Activated naive CD4-positive, alpha-beta T cell treated with anti-CD3 and anti-CD28 coated beads, Interleukin-2, amount 50 U/mL, for 24 hours (primary cell): ENCODE results near the gene RASA3.
"Not testable (repeated sequence)": the region's sequence is repeated elsewhere in the genome, so short reads cannot be mapped to it uniquely, and the experiment has no call there.

Experiments
- H3K27ac Mint-ChIP-seq: one replicate; pipeline ENCODE4 v1.8.0; 2021; ENCODE audit warnings: mild to moderate bottlenecking, mixed read lengths
- H3K27me3 Mint-ChIP-seq: one replicate; pipeline ENCODE4 v1.8.0; 2021; ENCODE audit warnings: mixed read lengths
- H3K36me3 Mint-ChIP-seq: one replicate; pipeline ENCODE4 v1.8.0; 2021; ENCODE audit warnings: mixed read lengths
- H3K4me1 Mint-ChIP-seq: one replicate; pipeline ENCODE4 v1.8.0; 2021; ENCODE audit warnings: mixed read lengths
- H3K4me3 Mint-ChIP-seq: one replicate; pipeline ENCODE4 v1.8.0; 2021; ENCODE audit warnings: mild to moderate bottlenecking, mixed read lengths
- H3K9me3 Mint-ChIP-seq: one replicate; pipeline ENCODE4 v1.8.0; 2021; ENCODE audit warnings: mixed read lengths

Gene RASA3

DNA sequence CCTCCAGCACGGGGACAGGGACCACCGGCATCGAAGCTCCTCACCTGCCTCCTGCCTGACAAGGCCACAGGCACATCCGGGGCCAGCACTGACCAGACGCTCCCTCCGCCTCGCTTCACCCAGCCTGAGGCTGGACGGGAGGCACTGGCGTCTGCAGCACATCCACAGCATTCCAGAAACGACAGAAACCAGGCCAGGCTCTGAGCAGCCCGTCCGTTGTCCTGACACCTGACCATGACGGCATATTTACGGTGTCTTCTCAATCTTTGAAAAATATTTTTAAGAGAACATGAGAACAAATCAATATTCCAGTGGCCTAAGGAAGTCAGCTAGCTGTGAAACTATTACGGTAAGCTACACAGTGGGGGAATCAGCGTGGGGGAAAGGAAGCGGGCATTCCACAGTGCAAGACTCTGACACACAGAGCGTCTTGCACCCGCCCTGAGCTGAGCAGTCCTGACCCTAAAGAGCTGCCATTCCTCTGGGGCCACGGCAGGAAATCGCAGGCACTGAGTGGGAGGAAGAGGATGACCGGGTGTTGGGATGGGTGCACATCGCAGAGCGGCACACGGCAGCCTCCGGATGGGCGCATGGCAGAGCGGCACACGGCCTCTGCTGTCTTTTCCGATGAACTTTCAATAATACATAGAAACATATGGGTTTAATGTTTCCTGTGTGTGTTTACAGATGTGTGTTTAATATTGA, 26.8 kb downstream of the RASA3 start:
- H3K27ac Mint-ChIP-seq = peak overlapping the region; percentile 88
- peaks cover 5% of the 10 kb centered on the region for H3K36me3 Mint-ChIP-seq
- no peaks in the 10 kb centered on the region for H3K9me3 Mint-ChIP-seq
- H3K4me1 Mint-ChIP-seq = peaks cover 80% of the 10 kb centered on the region
- H3K4me3 Mint-ChIP-seq = peak overlapping the region; percentile 33
- H3K27me3 Mint-ChIP-seq = no peaks in the 10 kb centered on the region

DNA sequence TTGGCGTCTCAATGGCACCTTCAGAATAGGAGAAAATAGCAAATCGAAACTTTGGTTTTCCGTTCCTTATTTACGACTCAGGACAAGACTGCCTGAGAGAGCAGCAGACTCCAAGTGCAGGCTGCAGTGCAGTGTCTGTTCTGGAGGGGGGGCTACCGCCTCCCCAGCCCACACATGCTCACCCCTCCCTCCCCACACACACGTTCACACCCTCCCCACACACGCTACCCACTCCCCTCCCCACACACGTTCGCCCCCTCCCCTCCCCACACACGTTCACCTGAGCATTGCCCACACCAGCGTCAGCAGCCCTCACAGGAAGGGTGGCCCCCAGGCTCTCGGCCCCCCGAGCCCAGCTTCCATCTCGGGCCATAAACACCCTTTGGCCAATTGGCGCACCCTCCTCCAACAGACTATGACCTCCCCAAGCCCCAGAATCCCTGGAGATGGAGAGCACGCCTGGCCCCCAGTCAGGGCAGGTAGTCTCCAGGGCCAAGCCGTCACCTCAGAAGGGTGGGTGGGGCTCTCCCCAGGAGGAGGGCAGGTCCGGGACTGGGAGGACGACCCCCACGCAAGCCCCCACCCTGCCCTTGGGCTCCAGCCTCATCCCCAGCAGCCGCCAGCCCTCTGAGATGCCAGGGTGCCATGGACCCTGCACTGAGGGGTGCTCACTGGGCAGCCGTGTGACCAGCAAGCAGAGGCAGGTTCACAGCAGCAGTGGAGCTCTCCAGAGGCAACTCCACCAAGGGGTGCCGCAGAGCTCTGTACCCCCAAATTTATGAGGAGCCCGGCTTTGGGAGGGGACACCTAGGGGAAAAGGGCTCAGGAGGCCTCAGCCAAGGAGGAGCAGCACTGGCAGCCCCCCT, 27.5 kb downstream of the RASA3 start:
- H3K27me3 Mint-ChIP-seq = no peaks in the 10 kb centered on the region
- H3K4me3 Mint-ChIP-seq = peak overlapping the region; percentile 33
- peak overlapping the region; percentile 87 for H3K27ac Mint-ChIP-seq
- H3K4me1 Mint-ChIP-seq = peaks cover 75% of the 10 kb centered on the region
- H3K9me3 Mint-ChIP-seq = no peaks in the 10 kb centered on the region
- peaks cover 6% of the 10 kb centered on the region for H3K36me3 Mint-ChIP-seq

DNA sequence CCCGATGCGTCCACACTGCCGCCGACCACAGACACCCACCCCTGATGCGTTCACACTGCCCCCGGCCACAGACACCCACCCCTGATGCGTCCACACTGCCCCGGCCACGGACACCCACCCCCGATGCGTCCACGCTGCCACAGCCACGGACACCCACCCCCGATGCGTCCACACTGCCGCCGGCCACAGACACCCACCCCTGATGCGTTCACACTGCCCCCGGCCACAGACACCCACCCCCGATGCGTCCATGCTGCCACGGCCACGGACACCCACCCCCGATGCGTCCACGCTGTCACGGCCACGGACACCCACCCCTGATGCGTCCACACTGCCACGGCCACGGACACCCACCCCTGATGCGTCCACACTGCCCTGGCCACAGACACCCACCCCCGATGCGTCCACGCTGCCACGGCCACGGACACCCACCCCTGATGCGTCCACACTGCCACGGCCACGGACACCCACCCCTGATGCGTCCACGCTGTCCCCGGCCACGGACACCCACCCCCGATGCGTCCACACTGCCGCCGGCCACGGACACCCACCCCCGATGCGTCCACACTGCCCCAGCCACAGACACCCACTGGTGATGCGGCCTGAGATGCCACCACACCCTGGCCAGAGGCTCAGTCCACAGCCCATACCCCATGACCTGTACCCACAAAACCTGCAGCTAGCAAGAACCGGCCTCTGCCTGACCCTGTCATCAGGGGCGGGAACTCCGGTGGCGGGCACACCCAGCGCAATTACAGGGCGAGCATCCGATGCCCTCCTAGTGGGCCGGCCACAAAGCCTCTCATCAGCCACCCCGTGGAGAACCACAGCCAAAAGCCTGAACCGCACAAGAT, 28.4 kb downstream of the RASA3 start:
- Mint-ChIP-seq H3K36me3 (peaks cover 7% of the 10 kb centered on the region), H3K9me3 (no peaks in the 10 kb centered on the region), H3K27me3 (no peaks in the 10 kb centered on the region), H3K4me3 (no peak overlapping the region), H3K27ac (peak overlapping the region; percentile 87), H3K4me1 (peaks cover 69% of the 10 kb centered on the region)

DNA sequence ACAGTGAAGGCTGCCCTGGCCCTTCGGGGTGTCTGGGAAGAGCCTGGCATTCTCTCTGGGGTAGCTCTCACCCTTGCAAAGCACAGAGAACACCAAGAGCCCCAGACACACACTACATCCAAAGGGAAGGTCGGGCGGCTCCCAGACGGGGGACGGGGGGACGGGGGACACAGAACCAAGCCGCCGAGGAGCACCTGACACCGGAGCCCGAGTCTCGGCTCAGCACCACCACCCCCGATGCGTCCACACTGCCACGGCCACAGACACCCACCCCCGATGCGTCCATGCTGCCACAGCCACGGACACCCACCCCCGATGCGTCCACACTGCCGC, 29.2 kb downstream of the RASA3 start:
- not testable (repeated sequence) for H3K27me3 Mint-ChIP-seq, H3K9me3 Mint-ChIP-seq
- peak overlapping the region; percentile 51 for H3K27ac Mint-ChIP-seq

DNA sequence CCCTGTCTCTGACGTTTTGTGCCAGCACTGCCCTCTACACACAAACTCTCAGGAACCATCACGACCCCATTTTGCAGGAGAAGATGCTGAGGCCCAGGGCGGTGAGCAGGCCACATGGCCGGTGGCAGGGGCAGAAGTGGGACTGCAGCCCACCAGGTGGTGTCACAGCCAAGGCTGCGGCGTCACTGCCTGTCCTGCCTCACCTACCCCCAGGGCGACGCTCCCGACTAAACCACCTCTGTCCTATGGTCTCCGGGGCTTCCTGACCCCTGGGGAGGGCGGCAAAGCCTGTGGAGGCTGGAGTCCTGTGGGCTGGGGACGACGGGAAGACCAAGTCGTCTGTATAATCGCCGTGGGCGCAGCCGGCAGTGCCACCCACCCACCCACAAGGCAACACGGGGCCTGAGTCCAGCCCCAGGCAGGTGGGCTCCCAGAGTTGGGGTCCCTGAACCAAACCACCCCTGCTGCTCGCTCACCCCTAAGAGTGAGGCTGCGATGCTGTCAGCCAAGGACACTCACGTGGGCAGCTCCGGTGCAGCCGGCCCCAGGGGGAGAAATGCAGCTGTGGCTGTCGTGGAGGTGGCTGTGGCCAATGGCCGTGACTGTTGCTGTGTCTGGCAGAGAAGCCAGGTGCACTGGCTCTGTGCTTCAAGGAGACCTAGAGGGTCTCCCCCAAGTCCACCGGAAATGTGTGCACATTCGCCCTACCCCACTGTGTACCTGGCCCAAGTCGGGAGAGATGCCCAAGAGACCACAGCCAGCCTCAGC, 29.7 kb downstream of the RASA3 start:
- Mint-ChIP-seq H3K4me3 (peak overlapping the region; percentile 11), H3K27me3 (no peaks in the 10 kb centered on the region), H3K9me3 (no peaks in the 10 kb centered on the region), H3K36me3 (peaks cover 5% of the 10 kb centered on the region), H3K4me1 (peaks cover 65% of the 10 kb centered on the region), H3K27ac (peak overlapping the region; percentile 51)

More for the DNA sequence above, 29.2 kb downstream of the RASA3 start:
- H3K4me3 Mint-ChIP-seq = peak overlapping the region; percentile 11
- H3K4me1 Mint-ChIP-seq = peaks cover 65% of the 10 kb centered on the region
- H3K36me3 Mint-ChIP-seq = not testable (repeated sequence)

DNA sequence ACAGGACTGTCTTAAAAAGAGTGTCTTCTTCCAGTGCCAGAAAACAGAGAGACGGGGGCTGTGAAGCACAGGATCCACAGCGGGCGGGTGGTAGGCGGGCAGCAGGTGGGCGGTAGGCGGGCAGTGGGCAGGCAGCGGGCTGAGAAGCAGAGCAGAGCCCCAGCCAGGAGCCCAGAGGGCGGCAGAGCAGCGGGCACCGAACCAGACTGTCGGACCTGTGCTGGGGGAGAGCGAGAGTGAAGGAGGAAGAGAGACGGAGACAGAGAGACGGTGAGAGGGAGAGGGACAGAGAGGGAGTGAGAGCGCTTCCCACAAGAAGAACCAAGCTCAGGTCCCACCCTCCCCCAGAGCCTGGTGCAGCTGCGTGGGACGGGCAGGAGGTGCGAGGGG, 30.3 kb downstream of the RASA3 start:
- no peaks in the 10 kb centered on the region for H3K27me3 Mint-ChIP-seq
- H3K27ac Mint-ChIP-seq = peak overlapping the region; percentile 74
- no peaks in the 10 kb centered on the region for H3K9me3 Mint-ChIP-seq
- peaks cover 5% of the 10 kb centered on the region for H3K36me3 Mint-ChIP-seq
- no peak overlapping the region for H3K4me3 Mint-ChIP-seq
- peaks cover 68% of the 10 kb centered on the region for H3K4me1 Mint-ChIP-seq

DNA sequence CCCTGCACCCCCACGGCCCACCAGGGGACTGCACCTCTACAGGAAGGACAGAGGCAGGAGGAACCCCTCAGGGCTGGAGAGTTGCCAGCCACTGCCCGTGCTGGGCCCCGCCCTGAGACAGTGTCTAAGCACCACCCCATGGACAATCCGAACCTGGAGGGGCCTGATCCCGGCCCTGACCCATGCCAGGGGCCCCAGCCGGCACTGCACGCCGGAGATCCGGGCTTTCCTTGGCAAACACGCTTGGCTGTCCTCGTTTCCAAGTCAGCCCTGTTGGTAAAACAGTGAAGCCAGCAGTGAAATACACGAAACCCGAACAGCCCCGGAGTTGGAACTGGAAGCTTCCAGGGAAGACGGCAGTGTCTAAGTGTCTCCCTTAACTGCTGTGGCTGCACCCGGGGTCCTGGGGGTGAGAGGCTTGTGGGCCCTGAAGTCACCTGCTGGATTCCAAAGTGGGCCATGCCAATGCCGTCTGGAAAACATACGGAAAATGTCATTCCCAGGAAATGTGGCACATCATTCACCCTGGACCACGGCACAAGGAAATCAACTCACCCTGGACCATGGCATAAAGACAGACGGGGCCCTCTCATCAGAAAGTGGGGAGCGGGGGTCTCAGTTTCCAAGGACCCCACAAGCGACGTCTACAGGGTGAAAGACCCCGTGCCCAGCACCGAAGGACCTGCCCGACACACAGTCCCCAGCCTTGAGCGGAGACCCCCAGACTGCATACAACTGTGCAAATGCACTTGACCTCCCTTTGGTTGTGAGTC, 30.9 kb downstream of the RASA3 start:
- no peak overlapping the region for H3K4me3 Mint-ChIP-seq
- H3K36me3 Mint-ChIP-seq = peaks cover 5% of the 10 kb centered on the region
- H3K9me3 Mint-ChIP-seq = no peaks in the 10 kb centered on the region
- peak overlapping the region; percentile 74 for H3K27ac Mint-ChIP-seq
- H3K27me3 Mint-ChIP-seq = no peaks in the 10 kb centered on the region
- peaks cover 68% of the 10 kb centered on the region for H3K4me1 Mint-ChIP-seq

DNA sequence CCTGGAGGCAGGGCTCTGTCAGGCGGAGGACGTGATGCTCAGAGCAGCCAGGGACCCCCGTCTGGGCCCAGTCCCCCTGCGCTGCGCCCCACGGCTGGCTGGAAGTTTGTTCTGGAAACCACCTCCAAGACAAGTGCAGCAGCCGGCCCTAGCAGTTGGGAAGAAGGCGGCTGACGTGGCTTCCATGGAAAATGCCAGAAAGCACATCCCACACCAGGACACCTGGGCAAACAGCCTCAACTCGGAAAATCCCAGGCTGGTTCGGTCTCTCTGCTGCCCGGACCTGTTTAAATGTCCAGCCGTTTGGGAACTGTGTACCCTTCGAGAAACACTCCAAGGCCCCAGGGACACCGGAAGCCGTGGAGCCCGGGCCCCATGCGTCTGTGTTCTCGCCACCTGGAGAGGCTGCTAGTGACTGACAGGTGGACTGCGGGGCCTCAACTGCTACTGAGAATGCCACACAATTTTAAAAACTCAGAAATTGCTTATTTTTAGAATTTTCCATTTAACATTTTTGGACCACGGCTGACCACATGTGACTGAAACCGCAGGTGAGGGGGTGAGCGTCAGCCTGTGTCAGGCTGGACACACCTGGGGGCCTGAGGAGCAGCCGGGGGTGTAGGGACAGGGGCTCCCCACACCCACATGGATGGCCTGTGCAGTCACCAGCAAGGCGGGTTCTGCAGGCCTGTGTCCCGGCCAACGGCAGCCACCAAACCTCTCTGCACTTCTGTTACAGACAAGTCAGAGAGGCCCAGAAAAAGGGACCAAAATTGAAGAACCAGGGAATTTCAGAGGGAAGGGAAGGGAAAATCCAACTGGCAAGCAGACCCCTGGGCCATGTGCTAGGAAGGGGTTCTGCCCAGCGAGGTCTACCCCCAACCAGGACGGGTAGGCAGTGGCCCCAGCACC, 31.7 kb downstream of the RASA3 start:
- peaks cover 3% of the 10 kb centered on the region for H3K36me3 Mint-ChIP-seq
- peak overlapping the region; percentile 77 for H3K27ac Mint-ChIP-seq
- no peak overlapping the region for H3K4me3 Mint-ChIP-seq

DNA sequence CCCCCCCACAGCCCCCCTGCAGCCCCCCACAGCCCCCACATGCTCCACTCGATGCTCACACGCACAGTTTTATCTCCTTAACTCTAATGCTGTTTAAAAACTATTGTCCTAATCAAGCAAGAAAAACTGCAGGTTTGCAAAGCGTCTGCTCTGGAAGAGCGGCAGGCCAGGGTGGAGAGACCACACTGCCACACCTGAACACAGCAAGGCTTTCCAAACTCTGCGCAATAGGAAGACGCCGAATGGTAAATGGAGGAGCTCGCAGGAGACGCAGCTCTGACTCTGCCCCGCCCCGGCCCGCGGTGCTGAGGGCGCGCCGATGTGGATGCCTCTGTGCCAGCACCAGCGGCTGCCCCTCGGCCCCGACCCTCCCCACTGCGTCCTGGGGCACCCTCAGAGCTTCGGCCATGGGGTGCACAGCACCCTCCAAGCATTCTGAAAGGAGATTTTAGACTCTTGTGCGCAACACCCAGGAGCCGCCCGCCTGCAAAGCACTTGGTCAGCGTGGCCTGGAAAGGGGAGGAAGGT, 32.4 kb downstream of the RASA3 start:
- Mint-ChIP-seq H3K27me3 (no peaks in the 10 kb centered on the region), H3K4me3 (peak overlapping the region; percentile 33), H3K9me3 (no peaks in the 10 kb centered on the region), H3K27ac (peak overlapping the region; percentile 94), H3K36me3 (peaks cover 6% of the 10 kb centered on the region), H3K4me1 (peaks cover 69% of the 10 kb centered on the region)

More for the DNA sequence above, 31.7 kb downstream of the RASA3 start:
- Mint-ChIP-seq H3K27me3 (no peaks in the 10 kb centered on the region), H3K4me1 (peaks cover 68% of the 10 kb centered on the region), H3K9me3 (no peaks in the 10 kb centered on the region)

DNA sequence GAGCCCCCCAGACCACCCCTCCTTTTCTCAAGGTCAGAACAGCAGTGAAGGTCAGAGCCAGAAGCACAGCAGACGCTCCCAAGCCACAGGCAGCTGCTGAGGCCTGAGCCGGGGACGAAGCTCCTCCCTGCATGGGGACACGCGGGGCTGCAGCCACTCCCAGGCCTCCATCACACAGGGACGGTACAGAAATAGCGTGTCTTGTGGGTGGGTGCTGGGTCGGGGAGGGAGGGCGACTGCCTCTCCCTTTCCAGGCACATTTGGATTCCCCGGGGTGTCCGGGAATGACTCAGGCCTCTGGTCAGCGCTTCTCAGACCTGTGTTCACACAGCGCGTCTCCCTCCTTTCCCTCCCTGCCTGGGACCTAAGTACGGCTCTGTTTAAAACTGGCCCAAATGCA, 33.2 kb downstream of the RASA3 start:
- Mint-ChIP-seq H3K4me1 (peaks cover 68% of the 10 kb centered on the region), H3K27ac (peak overlapping the region; percentile 51), H3K27me3 (no peaks in the 10 kb centered on the region), H3K36me3 (peaks cover 6% of the 10 kb centered on the region), H3K4me3 (no peak overlapping the region), H3K9me3 (no peaks in the 10 kb centered on the region)

DNA sequence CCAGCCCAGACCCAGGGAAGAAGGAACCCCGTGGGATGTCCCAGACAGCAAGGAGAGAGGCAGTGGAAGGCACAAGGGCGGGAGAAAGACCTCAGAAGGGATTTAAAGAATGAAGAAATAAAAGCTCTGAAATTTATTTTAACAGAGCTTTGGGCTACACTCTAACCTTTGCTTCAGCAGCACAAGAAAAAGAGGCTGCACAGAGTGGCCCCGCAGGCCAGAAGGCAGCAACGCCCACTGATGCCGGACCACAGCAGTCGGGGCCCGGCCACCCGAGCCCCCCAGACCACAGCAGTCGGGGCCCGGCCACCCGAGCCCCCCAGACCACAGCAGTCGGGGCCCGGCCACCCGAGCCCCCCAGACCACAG, 33.8 kb downstream of the RASA3 start:
- Mint-ChIP-seq H3K36me3 (peaks cover 11% of the 10 kb centered on the region), H3K4me3 (peak overlapping the region; percentile 57), H3K27ac (peak overlapping the region; percentile 95), H3K4me1 (peaks cover 73% of the 10 kb centered on the region)
- H3K9me3 Mint-ChIP-seq, H3K27me3 Mint-ChIP-seq: not testable (repeated sequence)

DNA sequence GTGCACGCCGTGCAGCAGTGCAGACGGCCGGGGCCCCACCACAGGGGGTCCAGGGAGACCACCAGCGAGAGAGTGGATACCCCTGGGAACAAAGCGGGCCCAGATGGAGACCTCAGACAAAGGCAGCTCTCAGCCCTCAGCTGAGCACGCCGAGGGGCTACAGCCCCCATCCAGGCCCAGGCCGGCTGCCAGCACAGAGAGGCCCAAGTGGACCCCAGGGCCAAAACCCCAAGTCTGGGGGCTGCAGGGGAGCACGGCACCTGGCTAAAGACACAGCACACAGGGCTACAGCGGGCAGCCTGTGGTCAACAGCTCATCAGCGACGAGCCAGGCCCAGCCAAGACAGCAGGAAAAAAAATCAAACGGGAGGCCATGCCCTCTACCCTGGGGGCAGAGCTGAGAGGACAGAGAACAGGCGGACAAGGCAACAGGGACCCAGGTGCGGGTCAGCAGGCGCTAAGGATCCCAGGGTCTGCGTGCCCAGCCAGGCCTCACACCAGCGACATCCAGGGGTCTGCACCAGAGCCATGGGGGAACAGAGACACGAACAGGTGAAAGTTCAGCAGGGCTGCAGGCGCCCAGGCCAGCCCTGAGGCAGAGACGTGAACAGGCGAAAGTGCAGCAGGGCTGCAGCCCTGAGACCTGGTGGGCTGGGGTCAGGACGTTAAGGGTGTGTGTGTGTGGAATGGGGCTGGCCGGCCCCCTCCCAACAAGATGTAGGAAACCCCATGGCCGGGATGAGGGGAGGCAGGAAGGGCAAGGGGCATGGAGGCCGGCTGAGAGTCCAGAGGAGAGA, 34.3 kb downstream of the RASA3 start:
- Mint-ChIP-seq H3K4me1 (peaks cover 77% of the 10 kb centered on the region), H3K4me3 (peak overlapping the region; percentile 57)

More for the DNA sequence above, 34.3 kb downstream of the RASA3 start:
- Mint-ChIP-seq H3K27ac (peak overlapping the region; percentile 95), H3K9me3 (peaks cover 5% of the 10 kb centered on the region), H3K36me3 (peaks cover 16% of the 10 kb centered on the region), H3K27me3 (no peaks in the 10 kb centered on the region)
